Esophagus squamous epithelium (tissue), 4 donors: ENCODE data around the gene DIABLO.

Source experiments
- POLR2A ChIP-seq, 4 donors: fragments of 450-650 bp; IDR thresholded peaks; one replicate each; pipeline ENCODE4 v1.6.1; 2017; ENCODE audit warnings: antibody characterized with exemption in 4 of 4, mild to moderate bottlenecking in 4 of 4, moderate library complexity in 3 of 4
- TF ChIP-seq, protein P1 (sequence below), 6 experiments: fragments of 450-650 bp in 4 of 6; fragments of 200-600 bp in 2 of 6; sonication (generic) in 2 of 6; IDR thresholded peaks; one replicate each; pipeline ENCODE4 v1.5.1; 2016 to 2019; ENCODE audit warnings: antibody characterized with exemption in 6 of 6, mild to moderate bottlenecking in 4 of 6, moderate library complexity in 4 of 6

DNA sequence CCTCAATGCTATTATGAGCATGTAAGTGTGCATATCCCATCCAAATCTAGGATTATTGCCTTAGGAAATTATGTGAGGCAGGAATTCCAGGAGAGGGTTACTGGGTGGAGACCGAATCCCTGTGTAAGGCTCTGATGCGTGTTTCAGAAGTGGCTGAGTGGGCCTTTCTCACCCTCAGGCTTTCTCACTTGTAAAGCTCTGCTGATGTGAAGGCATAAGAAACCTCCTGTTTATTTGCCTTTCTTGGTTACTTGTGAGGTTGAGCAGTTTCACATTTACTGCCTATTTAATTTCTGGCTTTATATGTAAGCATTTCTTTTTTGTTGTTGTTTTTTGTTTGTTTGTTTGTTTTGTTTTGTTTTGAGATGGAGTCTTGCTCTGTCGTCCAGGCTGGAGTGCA lies 62.9 kb downstream of the DIABLO start:
- TF ChIP-seq POLR2A (IDR thresholded peaks at IDR 0.05) = no peak
- TF ChIP-seq, protein P1, sequence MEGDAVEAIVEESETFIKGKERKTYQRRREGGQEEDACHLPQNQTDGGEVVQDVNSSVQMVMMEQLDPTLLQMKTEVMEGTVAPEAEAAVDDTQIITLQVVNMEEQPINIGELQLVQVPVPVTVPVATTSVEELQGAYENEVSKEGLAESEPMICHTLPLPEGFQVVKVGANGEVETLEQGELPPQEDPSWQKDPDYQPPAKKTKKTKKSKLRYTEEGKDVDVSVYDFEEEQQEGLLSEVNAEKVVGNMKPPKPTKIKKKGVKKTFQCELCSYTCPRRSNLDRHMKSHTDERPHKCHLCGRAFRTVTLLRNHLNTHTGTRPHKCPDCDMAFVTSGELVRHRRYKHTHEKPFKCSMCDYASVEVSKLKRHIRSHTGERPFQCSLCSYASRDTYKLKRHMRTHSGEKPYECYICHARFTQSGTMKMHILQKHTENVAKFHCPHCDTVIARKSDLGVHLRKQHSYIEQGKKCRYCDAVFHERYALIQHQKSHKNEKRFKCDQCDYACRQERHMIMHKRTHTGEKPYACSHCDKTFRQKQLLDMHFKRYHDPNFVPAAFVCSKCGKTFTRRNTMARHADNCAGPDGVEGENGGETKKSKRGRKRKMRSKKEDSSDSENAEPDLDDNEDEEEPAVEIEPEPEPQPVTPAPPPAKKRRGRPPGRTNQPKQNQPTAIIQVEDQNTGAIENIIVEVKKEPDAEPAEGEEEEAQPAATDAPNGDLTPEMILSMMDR (IDR thresholded peaks at IDR 0.05) = no peak
